ENCODE data around the gene KRT8. TPM values are rescaled to one million over a fixed set of nuclear protein-coding genes. Genes with fewer than 3 reads are reported as not detected.

KRT8 gene
- total RNA-seq, 1 donor from 2014 or later: 2,570 TPM

- no peaks in the 10 kb centered on the region for H4K20me1 ChIP-seq (ENCODE audit: insufficient read depth, low read length)
- Mint-ChIP-seq H3K36me3 (ENCODE audit: low read depth, unreplicated experiment) (no peaks in the 10 kb centered on the region), H3K27me3 (ENCODE audit: low read depth, unreplicated experiment) (no peaks in the 10 kb centered on the region), H3K4me1 (ENCODE audit: low read depth, unreplicated experiment) (peaks cover 4% of the 10 kb centered on the region), H3K27ac (ENCODE audit: unreplicated experiment) (no peak overlapping the region), H3K4me3 (ENCODE audit: unreplicated experiment) (no peak overlapping the region), H3K9me3 (ENCODE audit: unreplicated experiment) (no peaks in the 10 kb centered on the region)
- H3K9ac ChIP-seq (ENCODE audit: low read length): no peak overlapping the region
- no peaks in the 10 kb centered on the region for H3K9me3 ChIP-seq (ENCODE audit: insufficient read depth, low read depth, low read length)
- TF ChIP-seq EZH2 (IDR thresholded peaks at IDR 0.05; ENCODE audit: insufficient read depth, low read length) (no peak), CTCF (IDR thresholded peaks at IDR 0.05; ENCODE audit: insufficient read depth, low read depth, low read length) (no peak)
- no peaks in the 10 kb centered on the region for H3K36me3 ChIP-seq (ENCODE audit: insufficient read depth, low read length)
- no peak overlapping the region for H2AFZ ChIP-seq (ENCODE audit: low read depth, low read length)
- FAIRE-seq: no peak
- no peak overlapping the region for H3K27ac ChIP-seq (ENCODE audit: low read depth, low read length)
- H3K4me3 ChIP-seq (ENCODE audit: insufficient read depth, low read depth, low read length): no peak overlapping the region
- H3K4me2 ChIP-seq (ENCODE audit: low read length): no peak overlapping the region
- no peaks in the 10 kb centered on the region for H3K4me1 ChIP-seq (ENCODE audit: insufficient read depth, low read length)
- DNase-seq (ENCODE audit: low read depth): no peak
- peaks cover 3% of the 10 kb centered on the region for H3K79me2 ChIP-seq (ENCODE audit: insufficient read depth, low read length)
- no peaks in the 10 kb centered on the region for H3K27me3 ChIP-seq (ENCODE audit: insufficient read depth, low read length)
Measured at GRCh38 chr12:52917800-52918199, 12.9 kb upstream of the KRT8 start.

DNA sequence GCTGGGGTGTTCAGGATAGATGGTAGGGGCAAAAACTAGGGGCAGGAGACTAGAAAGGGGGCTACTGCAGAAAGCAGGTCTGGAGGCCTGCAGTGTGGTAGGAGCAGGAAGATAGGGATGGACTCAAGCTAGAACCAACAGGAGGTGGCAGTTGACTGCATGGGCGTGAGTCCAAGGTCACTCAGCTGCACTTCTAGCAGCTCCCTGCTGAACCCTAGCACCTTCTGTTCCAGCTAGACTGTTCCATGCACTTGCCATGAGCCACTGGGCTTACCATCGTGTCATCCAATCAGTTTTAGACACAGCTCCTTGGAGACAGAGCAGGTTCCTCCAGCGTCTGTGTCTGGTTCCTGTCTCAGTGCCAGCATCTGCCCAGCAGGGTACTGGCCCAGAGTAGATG, 11.3 kb upstream of the KRT8 start:
- DNase-seq (ENCODE audit: low read depth) (no peak), FAIRE-seq (no peak)
- Mint-ChIP-seq H3K36me3 (ENCODE audit: low read depth, unreplicated experiment) (peaks cover 3% of the 10 kb centered on the region), H3K27ac (ENCODE audit: unreplicated experiment) (no peak overlapping the region), H3K4me3 (ENCODE audit: unreplicated experiment) (no peak overlapping the region), H3K9me3 (ENCODE audit: unreplicated experiment) (no peaks in the 10 kb centered on the region), H3K27me3 (ENCODE audit: low read depth, unreplicated experiment) (no peaks in the 10 kb centered on the region), H3K4me1 (ENCODE audit: low read depth, unreplicated experiment) (peaks cover 7% of the 10 kb centered on the region)
- H3K9ac ChIP-seq (ENCODE audit: low read length): no peak overlapping the region
- no peaks in the 10 kb centered on the region for H4K20me1 ChIP-seq (ENCODE audit: insufficient read depth, low read length)
- no peaks in the 10 kb centered on the region for H3K9me3 ChIP-seq (ENCODE audit: insufficient read depth, low read depth, low read length)
- no peaks in the 10 kb centered on the region for H3K27me3 ChIP-seq (ENCODE audit: insufficient read depth, low read length)
- H2AFZ ChIP-seq (ENCODE audit: low read depth, low read length): no peak overlapping the region
- H3K36me3 ChIP-seq (ENCODE audit: insufficient read depth, low read length): no peaks in the 10 kb centered on the region
- no peak overlapping the region for H3K4me3 ChIP-seq (ENCODE audit: insufficient read depth, low read depth, low read length)
- H3K27ac ChIP-seq (ENCODE audit: low read depth, low read length): no peak overlapping the region
- no peak overlapping the region for H3K4me2 ChIP-seq (ENCODE audit: low read length)
- TF ChIP-seq CTCF (IDR thresholded peaks at IDR 0.05; ENCODE audit: insufficient read depth, low read depth, low read length) (no peak), EZH2 (IDR thresholded peaks at IDR 0.05; ENCODE audit: insufficient read depth, low read length) (no peak)
- H3K79me2 ChIP-seq (ENCODE audit: insufficient read depth, low read length): no peaks in the 10 kb centered on the region
- H3K4me1 ChIP-seq (ENCODE audit: insufficient read depth, low read length): no peaks in the 10 kb centered on the region

DNA sequence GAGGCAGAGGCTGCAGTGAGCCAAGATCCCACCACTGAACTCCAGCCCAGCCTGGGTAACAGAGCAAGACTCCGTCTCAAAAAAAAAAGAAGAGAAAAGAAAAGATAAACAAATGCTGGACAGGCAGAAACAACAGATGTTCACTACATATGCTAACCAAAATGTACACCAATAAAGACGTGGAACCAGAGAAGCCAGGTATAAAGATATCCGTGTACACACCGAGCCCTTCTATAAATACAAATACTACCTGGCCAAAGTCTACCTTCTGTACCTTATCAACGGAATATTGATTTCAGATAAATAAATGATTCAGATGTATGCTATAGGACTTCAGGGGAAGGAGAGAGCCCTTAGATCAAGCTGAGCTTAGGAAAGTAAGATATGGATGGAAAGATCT, 10.8 kb upstream of the KRT8 start:
- H3K4me2 ChIP-seq (ENCODE audit: low read length): no peak overlapping the region
- H3K4me3 Mint-ChIP-seq (ENCODE audit: unreplicated experiment): no peak overlapping the region
- no peak for FAIRE-seq

More for the DNA sequence above, 10.8 kb upstream of the KRT8 start:
- no peaks in the 10 kb centered on the region for H3K9me3 ChIP-seq (ENCODE audit: insufficient read depth, low read depth, low read length)
- no peaks in the 10 kb centered on the region for H3K36me3 ChIP-seq (ENCODE audit: insufficient read depth, low read length)
- no peak for DNase-seq (ENCODE audit: low read depth)
- H3K79me2 ChIP-seq (ENCODE audit: insufficient read depth, low read length): no peaks in the 10 kb centered on the region
- no peaks in the 10 kb centered on the region for H3K4me1 ChIP-seq (ENCODE audit: insufficient read depth, low read length)
- Mint-ChIP-seq H3K4me1 (ENCODE audit: low read depth, unreplicated experiment) (peaks cover 7% of the 10 kb centered on the region), H3K27ac (ENCODE audit: unreplicated experiment) (no peak overlapping the region), H3K36me3 (ENCODE audit: low read depth, unreplicated experiment) (peaks cover 3% of the 10 kb centered on the region), H3K9me3 (ENCODE audit: unreplicated experiment) (no peaks in the 10 kb centered on the region), H3K27me3 (ENCODE audit: low read depth, unreplicated experiment) (no peaks in the 10 kb centered on the region)
- H3K9ac ChIP-seq (ENCODE audit: low read length): no peak overlapping the region
- H3K4me3 ChIP-seq (ENCODE audit: insufficient read depth, low read depth, low read length): no peak overlapping the region
- no peak for TF ChIP-seq CTCF (IDR thresholded peaks at IDR 0.05; ENCODE audit: insufficient read depth, low read depth, low read length)
- TF ChIP-seq EZH2 (IDR thresholded peaks at IDR 0.05; ENCODE audit: insufficient read depth, low read length): no peak
- H2AFZ ChIP-seq (ENCODE audit: low read depth, low read length): no peak overlapping the region
- no peak overlapping the region for H3K27ac ChIP-seq (ENCODE audit: low read depth, low read length)
- no peaks in the 10 kb centered on the region for H4K20me1 ChIP-seq (ENCODE audit: insufficient read depth, low read length)
- H3K27me3 ChIP-seq (ENCODE audit: insufficient read depth, low read length): no peaks in the 10 kb centered on the region
